ENCODE data around the gene CACUL1. TPM values are rescaled to one million over a fixed set of nuclear protein-coding genes. Genes with fewer than 3 reads are reported as not detected.

CACUL1 gene
- total RNA-seq, 1 donor from 2014 or later: 52.4 TPM

DNA sequence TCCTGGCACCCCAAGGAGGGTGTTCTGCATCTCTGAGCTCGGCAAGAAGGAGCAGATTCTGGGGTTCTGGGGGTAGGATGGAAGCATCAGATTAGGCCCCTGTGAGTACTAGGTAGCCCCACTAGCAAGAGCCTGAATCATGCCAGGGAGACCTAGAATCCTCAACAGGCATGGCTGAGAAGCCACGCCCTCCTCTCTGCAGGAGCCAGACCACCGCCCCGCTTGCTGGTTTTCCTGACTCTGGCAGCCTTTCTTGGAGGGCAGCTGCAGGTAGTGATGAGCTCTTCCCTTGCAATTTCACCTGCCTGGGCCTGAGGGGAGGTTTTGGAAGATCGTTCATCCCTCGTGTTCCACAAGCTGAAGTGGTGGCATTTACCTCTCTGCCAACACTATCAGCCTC is 90.4 kb downstream of the CACUL1 start:
- no peaks in the 10 kb centered on the region for H3K27me3 ChIP-seq (ENCODE audit: insufficient read depth, low read length)
- no peak overlapping the region for H3K27ac ChIP-seq (ENCODE audit: low read depth, low read length)
- TF ChIP-seq, protein P1, sequence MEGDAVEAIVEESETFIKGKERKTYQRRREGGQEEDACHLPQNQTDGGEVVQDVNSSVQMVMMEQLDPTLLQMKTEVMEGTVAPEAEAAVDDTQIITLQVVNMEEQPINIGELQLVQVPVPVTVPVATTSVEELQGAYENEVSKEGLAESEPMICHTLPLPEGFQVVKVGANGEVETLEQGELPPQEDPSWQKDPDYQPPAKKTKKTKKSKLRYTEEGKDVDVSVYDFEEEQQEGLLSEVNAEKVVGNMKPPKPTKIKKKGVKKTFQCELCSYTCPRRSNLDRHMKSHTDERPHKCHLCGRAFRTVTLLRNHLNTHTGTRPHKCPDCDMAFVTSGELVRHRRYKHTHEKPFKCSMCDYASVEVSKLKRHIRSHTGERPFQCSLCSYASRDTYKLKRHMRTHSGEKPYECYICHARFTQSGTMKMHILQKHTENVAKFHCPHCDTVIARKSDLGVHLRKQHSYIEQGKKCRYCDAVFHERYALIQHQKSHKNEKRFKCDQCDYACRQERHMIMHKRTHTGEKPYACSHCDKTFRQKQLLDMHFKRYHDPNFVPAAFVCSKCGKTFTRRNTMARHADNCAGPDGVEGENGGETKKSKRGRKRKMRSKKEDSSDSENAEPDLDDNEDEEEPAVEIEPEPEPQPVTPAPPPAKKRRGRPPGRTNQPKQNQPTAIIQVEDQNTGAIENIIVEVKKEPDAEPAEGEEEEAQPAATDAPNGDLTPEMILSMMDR (IDR thresholded peaks at IDR 0.05; ENCODE audit: insufficient read depth, low read depth, low read length): no peak
- TF ChIP-seq EZH2 (IDR thresholded peaks at IDR 0.05; ENCODE audit: insufficient read depth, low read length): no peak
- peaks cover 5% of the 10 kb centered on the region for H3K4me1 ChIP-seq (ENCODE audit: insufficient read depth, low read length)
- no peaks in the 10 kb centered on the region for H3K4me1 Mint-ChIP-seq (ENCODE audit: low read depth, unreplicated experiment)
- H3K9ac ChIP-seq (ENCODE audit: low read length): no peak overlapping the region
- no peaks in the 10 kb centered on the region for H3K79me2 ChIP-seq (ENCODE audit: insufficient read depth, low read length)
- peaks cover 3% of the 10 kb centered on the region for H3K36me3 Mint-ChIP-seq (ENCODE audit: low read depth, unreplicated experiment)
- H3K4me2 ChIP-seq (ENCODE audit: low read length): no peak overlapping the region
- no peak overlapping the region for H3K27ac Mint-ChIP-seq (ENCODE audit: unreplicated experiment)
- peaks cover 24% of the 10 kb centered on the region for H3K9me3 Mint-ChIP-seq (ENCODE audit: unreplicated experiment)
- no peak overlapping the region for H3K4me3 ChIP-seq (ENCODE audit: insufficient read depth, low read depth, low read length)
- no peak for FAIRE-seq
- H4K20me1 ChIP-seq (ENCODE audit: insufficient read depth, low read length): no peaks in the 10 kb centered on the region
- no peak overlapping the region for H2AFZ ChIP-seq (ENCODE audit: low read depth, low read length)
- H3K4me3 Mint-ChIP-seq (ENCODE audit: unreplicated experiment): no peak overlapping the region
- no peaks in the 10 kb centered on the region for H3K9me3 ChIP-seq (ENCODE audit: insufficient read depth, low read depth, low read length)
- H3K36me3 ChIP-seq (ENCODE audit: insufficient read depth, low read length): no peaks in the 10 kb centered on the region
- DNase-seq (ENCODE audit: low read depth): no peak
- peaks cover 11% of the 10 kb centered on the region for H3K27me3 Mint-ChIP-seq (ENCODE audit: low read depth, unreplicated experiment)

GRCh38 chr10:118663176-118663575 is 91.6 kb downstream of the CACUL1 start:
- peaks cover 27% of the 10 kb centered on the region for H3K9me3 Mint-ChIP-seq (ENCODE audit: unreplicated experiment)
- no peak for DNase-seq (ENCODE audit: low read depth)
- H3K4me1 ChIP-seq (ENCODE audit: insufficient read depth, low read length): no peaks in the 10 kb centered on the region
- H3K4me3 ChIP-seq (ENCODE audit: insufficient read depth, low read depth, low read length): no peak overlapping the region
- peaks cover 3% of the 10 kb centered on the region for H3K36me3 Mint-ChIP-seq (ENCODE audit: low read depth, unreplicated experiment)
- no peak overlapping the region for H2AFZ ChIP-seq (ENCODE audit: low read depth, low read length)
- no peaks in the 10 kb centered on the region for H4K20me1 ChIP-seq (ENCODE audit: insufficient read depth, low read length)
- no peak overlapping the region for H3K27ac Mint-ChIP-seq (ENCODE audit: unreplicated experiment)
- H3K36me3 ChIP-seq (ENCODE audit: insufficient read depth, low read length): no peaks in the 10 kb centered on the region
- no peak overlapping the region for H3K27ac ChIP-seq (ENCODE audit: low read depth, low read length)
- no peak for FAIRE-seq
- peaks cover 13% of the 10 kb centered on the region for H3K27me3 Mint-ChIP-seq (ENCODE audit: low read depth, unreplicated experiment)
- H3K4me1 Mint-ChIP-seq (ENCODE audit: low read depth, unreplicated experiment): no peaks in the 10 kb centered on the region
- TF ChIP-seq, protein P1 (IDR thresholded peaks at IDR 0.05; ENCODE audit: insufficient read depth, low read depth, low read length): no peak
- no peak for TF ChIP-seq EZH2 (IDR thresholded peaks at IDR 0.05; ENCODE audit: insufficient read depth, low read length)
- H3K79me2 ChIP-seq (ENCODE audit: insufficient read depth, low read length): no peaks in the 10 kb centered on the region
- H3K27me3 ChIP-seq (ENCODE audit: insufficient read depth, low read length): no peaks in the 10 kb centered on the region
- no peak overlapping the region for H3K4me2 ChIP-seq (ENCODE audit: low read length)
- H3K9ac ChIP-seq (ENCODE audit: low read length): no peak overlapping the region
- H3K4me3 Mint-ChIP-seq (ENCODE audit: unreplicated experiment): no peak overlapping the region
- no peaks in the 10 kb centered on the region for H3K9me3 ChIP-seq (ENCODE audit: insufficient read depth, low read depth, low read length)

- H3K9ac ChIP-seq (ENCODE audit: low read length): no peak overlapping the region
- no peak overlapping the region for H3K27ac ChIP-seq (ENCODE audit: low read depth, low read length)
- no peaks in the 10 kb centered on the region for H3K79me2 ChIP-seq (ENCODE audit: insufficient read depth, low read length)
- Mint-ChIP-seq H3K27ac (ENCODE audit: unreplicated experiment) (no peak overlapping the region), H3K4me3 (ENCODE audit: unreplicated experiment) (no peak overlapping the region), H3K4me1 (ENCODE audit: low read depth, unreplicated experiment) (no peaks in the 10 kb centered on the region), H3K9me3 (ENCODE audit: unreplicated experiment) (peaks cover 27% of the 10 kb centered on the region), H3K27me3 (ENCODE audit: low read depth, unreplicated experiment) (peaks cover 13% of the 10 kb centered on the region), H3K36me3 (ENCODE audit: low read depth, unreplicated experiment) (peaks cover 3% of the 10 kb centered on the region)
- no peaks in the 10 kb centered on the region for H3K9me3 ChIP-seq (ENCODE audit: insufficient read depth, low read depth, low read length)
- TF ChIP-seq EZH2 (IDR thresholded peaks at IDR 0.05; ENCODE audit: insufficient read depth, low read length): no peak
- TF ChIP-seq, protein P1 (IDR thresholded peaks at IDR 0.05; ENCODE audit: insufficient read depth, low read depth, low read length): no peak
- no peaks in the 10 kb centered on the region for H3K36me3 ChIP-seq (ENCODE audit: insufficient read depth, low read length)
- DNase-seq (ENCODE audit: low read depth): no peak
- no peaks in the 10 kb centered on the region for H4K20me1 ChIP-seq (ENCODE audit: insufficient read depth, low read length)
- FAIRE-seq: no peak
- no peaks in the 10 kb centered on the region for H3K27me3 ChIP-seq (ENCODE audit: insufficient read depth, low read length)
- no peak overlapping the region for H3K4me3 ChIP-seq (ENCODE audit: insufficient read depth, low read depth, low read length)
- H2AFZ ChIP-seq (ENCODE audit: low read depth, low read length): no peak overlapping the region
- H3K4me2 ChIP-seq (ENCODE audit: low read length): no peak overlapping the region
- no peaks in the 10 kb centered on the region for H3K4me1 ChIP-seq (ENCODE audit: insufficient read depth, low read length)
These were observed 92.3 kb downstream of the CACUL1 start for GRCh38 chr10:118662228-118663035.

Measured in astrocyte (in vitro differentiated cells and primary cell).